K562 (cell line): ENCODE data around the gene OSBPL10. TPM values are rescaled to one million over a fixed set of nuclear protein-coding genes. Genes with fewer than 3 reads are reported as not detected.

Experiments used
- ATAC-seq: fragments of 200-7000 bp; cut with Tn5 transposase; 3 replicates; pipeline ENCODE4 v1.9.1; 2020; ENCODE audit warnings: moderate library complexity
- BruUV-seq: library from RNA; stranded (reverse); fragments of 400-500 nt; replicated peaks from 2 replicates; lab custom pipeline; 2021; lab: Mats Ljungman, UMichigan
- CTCF ChIA-PET: fragments of 300-600 bp; formaldehyde crosslinking; extraction: SDS; loops from one replicate; lab custom pipeline; 2021; ENCODE audit warnings: low intra/inter-chr PET ratio; lab: Yijun Ruan, JAX
- POLR2A ChIA-PET: fragments of 300-600, 350-650 bp; sonication (Branson Sonifier 250); formaldehyde crosslinking; extraction: SDS; loops from one replicate; lab custom pipeline; 2021; ENCODE audit warnings: antibody characterized with exemption, inconsistent platforms; lab: Yijun Ruan, JAX
- DNase-seq, 4 experiments: peaks; one replicate each; pipeline versions ENCODE4 v3.0.0 to v3.0.0-alpha.2; 2011 to 2018; ENCODE audit warnings: low spot score in 3 of 4, mixed read lengths in 3 of 4; ENCODE audit errors: extremely low read depth in 1 of 4
- FAIRE-seq: peaks from 2 replicates; lab custom pipeline; 2011; peaks lifted over from hg19 to GRCh38; lab: Jason Lieb, UNC
- H2AFZ ChIP-seq: 2 replicates; pipeline ENCODE4 v1.6.0; 2011; ENCODE audit warnings: low read depth, low read length, control low read depth, inconsistent platforms
- H3K27ac ChIP-seq: fragments of 200-600 bp; 3 replicates; pipeline ENCODE4 v1.8.0; 2011; ENCODE audit warnings: low read depth, mild to moderate bottlenecking, control low read depth, inconsistent platforms, low read length, moderate library complexity, mixed read lengths; ENCODE audit errors: extremely low read depth
- H3K27me3 ChIP-seq, 2 experiments: fragments of 300-600 bp in 1 of 2; 2 replicates in 1 of 2; 3 replicates in 1 of 2; pipeline versions ENCODE4 v1.6.0 to v1.8.0; 2011; ENCODE audit warnings: inconsistent platforms in 2 of 2, low read length in 2 of 2, mild to moderate bottlenecking in 1 of 2, mixed read lengths in 1 of 2, moderate library complexity in 1 of 2; ENCODE audit not compliant: control insufficient read depth in 2 of 2, insufficient read depth in 2 of 2
- H3K36me3 ChIP-seq: fragments of 300-600 bp; 3 replicates; pipeline ENCODE4 v1.8.0; 2011; ENCODE audit warnings: mild to moderate bottlenecking, low read length, inconsistent platforms; ENCODE audit not compliant: control insufficient read depth, insufficient read depth
- H3K4me1 ChIP-seq, 2 experiments: fragments of 200-600 bp in 1 of 2; replicated peaks in 1 of 2; 2 replicates in 1 of 2; 3 replicates in 1 of 2; pipeline versions ENCODE4 v1.5.1 to v1.8.0; 2011; ENCODE audit warnings: inconsistent platforms in 2 of 2, low read length in 2 of 2, mild to moderate bottlenecking in 1 of 2, mixed read lengths in 1 of 2, moderate library complexity in 1 of 2; ENCODE audit not compliant: control insufficient read depth in 2 of 2, insufficient read depth in 2 of 2
- H3K4me2 ChIP-seq: 2 replicates; pipeline ENCODE4 v1.6.1; 2011; ENCODE audit warnings: low read length, control low read depth, inconsistent platforms, mixed read lengths; ENCODE audit not compliant: insufficient read depth
- H3K4me3 ChIP-seq: fragments of 200-600 bp; sonication (generic), shearing (Covaris generic); 2 replicates; pipeline ENCODE4 v1.5.1; 2016; ENCODE audit warnings: control low read depth, inconsistent platforms
- H3K79me2 ChIP-seq: fragments of 200-600 bp; 3 replicates; pipeline ENCODE4 v1.8.0; 2011; ENCODE audit warnings: low read length, inconsistent platforms; ENCODE audit not compliant: control insufficient read depth, insufficient read depth
- H3K9ac ChIP-seq, 2 experiments: 2 replicates each; pipeline versions ENCODE4 v1.6.0 to v1.6.1; 2011; ENCODE audit warnings: low read depth in 2 of 2, low read length in 2 of 2, control low read depth in 1 of 2, inconsistent platforms in 1 of 2, mild to moderate bottlenecking in 1 of 2, mixed read lengths in 1 of 2; ENCODE audit not compliant: insufficient read depth in 1 of 2
- H3K9me1 ChIP-seq: one replicate; pipeline ENCODE4 v1.6.0; 2011; ENCODE audit warnings: inconsistent platforms, mild to moderate bottlenecking, low read length, moderate library complexity; ENCODE audit not compliant: control insufficient read depth, insufficient read depth
- H3K9me3 ChIP-seq: replicated peaks from 2 replicates; pipeline ENCODE4 v1.5.1; 2011; ENCODE audit warnings: low read depth, low read length, inconsistent platforms; ENCODE audit not compliant: control insufficient read depth, insufficient read depth
- H4K20me1 ChIP-seq: replicated peaks from 2 replicates; pipeline ENCODE4 v1.6.1; 2011; ENCODE audit warnings: low read length, inconsistent platforms, mixed read lengths; ENCODE audit not compliant: control insufficient read depth, insufficient read depth
- BRD4 ChIP-seq: fragments of 200-600 bp; sonication (generic); IDR thresholded peaks from 2 replicates; pipeline ENCODE4 v1.6.1; 2017; ENCODE audit warnings: inconsistent platforms
- HNRNPK ChIP-seq: fragments of 200-400 bp; formaldehyde crosslinking; IDR thresholded peaks from one replicate; pipeline ENCODE4 v1.6.1; 2018; ENCODE audit warnings: mild to moderate bottlenecking, low read depth, low read length; ENCODE audit not compliant: poor library complexity, severe bottlenecking
- KLF13 ChIP-seq: fragments of 450-650 bp; IDR thresholded peaks from 2 replicates; pipeline ENCODE4 v1.6.1; 2016; ENCODE audit warnings: missing genetic modification characterization, low read depth, mild to moderate bottlenecking, missing compliant biosample characterization, moderate library complexity, borderline replicate concordance
- NCOA1 ChIP-seq: fragments of 450-650 bp; IDR thresholded peaks from 2 replicates; pipeline ENCODE4 v1.6.1; 2016; ENCODE audit warnings: low read depth
- NUFIP1 ChIP-seq: fragments of 450-650 bp; IDR thresholded peaks from 2 replicates; pipeline ENCODE4 v1.6.1; 2018; ENCODE audit not compliant: partially characterized antibody
- PHF8 ChIP-seq: fragments of 200-600 bp; sonication (generic); IDR thresholded peaks from 2 replicates; pipeline ENCODE4 v1.6.1; 2012; ENCODE audit warnings: mixed run types, mild to moderate bottlenecking, inconsistent platforms, low read length, moderate library complexity, borderline replicate concordance
- POLR2A ChIP-seq: fragments of 450-650 bp; conservative IDR thresholded peaks from 2 replicates; pipeline ENCODE4 v1.6.1; 2016
- STAG1 ChIP-seq: sonication (generic); formaldehyde crosslinking; IDR thresholded peaks from 2 replicates; pipeline ENCODE4 v1.5.0; 2020; ENCODE audit warnings: missing genetic modification reagents, borderline replicate concordance
- TCFL5 ChIP-seq: fragments of 250-450 bp; sonication (Bioruptor Pico); conservative IDR thresholded peaks from 2 replicates; pipeline ENCODE4 v1.6.1; 2021; ENCODE audit warnings: mild to moderate bottlenecking, moderate library complexity, matching md5 sums
- ZFPM2 ChIP-seq: fragments of 250-450 bp; sonication (Bioruptor Pico); IDR thresholded peaks from 2 replicates; pipeline ENCODE4 v1.5.1; 2022; ENCODE audit warnings: mild to moderate bottlenecking
- ZNF41 ChIP-seq: fragments of 250-450 bp; sonication (Bioruptor Pico); conservative IDR thresholded peaks from 2 replicates; pipeline ENCODE4 v1.4.0; 2020; ENCODE audit warnings: mild to moderate bottlenecking
- ZNF639 ChIP-seq, 2 experiments: fragments of 200-800 bp in 1 of 2; sonication (Bioruptor generic) in 1 of 2; sonication (generic) in 1 of 2; formaldehyde crosslinking in 1 of 2; IDR thresholded peaks in 1 of 2; conservative IDR thresholded peaks in 1 of 2; 2 replicates each; pipeline versions ENCODE4 v1.5.0 to v1.6.1; 2016 to 2020; ENCODE audit warnings: missing compliant biosample characterization in 1 of 2, missing genetic modification characterization in 1 of 2, missing genetic modification reagents in 1 of 2
- in situ Hi-C: fragments of 300-500 bp; cut with MboI; formaldehyde crosslinking; loops from 4 replicates; pipeline ENCODE4 v1.15.0; 2018; ENCODE audit warnings: inconsistent platforms, mixed read lengths
- intact Hi-C: fragments of 100-400 bp; cut with micrococcal nuclease; formaldehyde crosslinking; loops from 2 replicates; pipeline ENCODE4 v1.14.2; 2022
- polyA plus RNA-seq, 8 experiments: library from polyadenylated mRNA; depleted of rRNA in 4 of 8; stranded (reverse) in 5 of 8; unstranded in 3 of 8; fragments of >200 nt; fragmentation: Nextera tagmentation in 2 of 8; fragmentation: Illumina TruSeq in 1 of 8; extraction: Ambion mirVana in 2 of 8; extraction: Trizol in 1 of 8; gene quantifications; 2 replicates each; pipeline versions ENCODE4 v1.2.1 to v1.2.3, GENCODE V29; 2011 to 2014; ENCODE audit warnings: inconsistent platforms in 1 of 8, missing spikeins in 1 of 8
- total RNA-seq, 7 experiments: library from RNA; depleted of rRNA in 6 of 7; stranded (reverse); fragments of >200 nt in 6 of 7; fragmentation: Illumina TruSeq in 2 of 7; extraction: Trizol in 2 of 7; gene quantifications; 2 replicates each; pipeline versions ENCODE4 v1.2.1 to v1.2.3, GENCODE V29; 2011 to 2021; ENCODE audit warnings: low replicate concordance in 1 of 7
- TF ChIP-seq, protein P1 (sequence below): fragments of 250-450 bp; sonication (Bioruptor Pico); IDR thresholded peaks from 2 replicates; pipeline ENCODE4 v1.4.0; 2020; ENCODE audit warnings: mild to moderate bottlenecking
- TF ChIP-seq, protein P2 (sequence below): fragments of 250-450 bp; sonication (Bioruptor Pico); IDR thresholded peaks from 2 replicates; pipeline ENCODE4 v1.5.0; 2021; ENCODE audit warnings: mild to moderate bottlenecking, borderline replicate concordance

Gene OSBPL10
- total and polyA plus RNA-seq, 9 of the 15 experiments (the other 6 are each of a cell fraction or from before 2014, with no cell fraction given): 0.03 to 0.19 (median 0.14) TPM; not detected in 2

GRCh38 chr3:31696815-31697548, 284.1 kb downstream of the OSBPL10 start (continued):
- TF ChIP-seq STAG1 (CRISPR knock-in tag): no peak
- TF ChIP-seq ZNF41: no peak

- DNase-seq (no peak), ATAC-seq (no peak), FAIRE-seq (no peak)
- no peaks in the 10 kb centered on the region for H3K9me1 ChIP-seq
- in situ Hi-C loops (no loop called here), intact Hi-C loops (loop anchor here (5.0 to 10.0 kb wide), 3 partner anchors 164 to 921 kb away; partner anchors contain the start of gene STT3B)
- H3K4me2 ChIP-seq: no peak overlapping the region
- BruUV-seq: no TSS peak
- H3K4me1 ChIP-seq: no peaks in the 10 kb centered on the region
- POLR2A ChIA-PET: no interaction called here
- no peak overlapping the region for H3K4me3 ChIP-seq
- H3K36me3 ChIP-seq: no peaks in the 10 kb centered on the region
- no peak overlapping the region for H3K9ac ChIP-seq
- no peak overlapping the region for H3K27ac ChIP-seq
- no peak overlapping the region for H2AFZ ChIP-seq
- no peaks in the 10 kb centered on the region for H3K79me2 ChIP-seq
- H4K20me1 ChIP-seq: no peaks in the 10 kb centered on the region
- no peaks in the 10 kb centered on the region; a peak in 1 of 5 replicates for H3K27me3 ChIP-seq
- CTCF ChIA-PET: no interaction called here
- H3K9me3 ChIP-seq: no peaks in the 10 kb centered on the region
- TF ChIP-seq PHF8 (no peak), ZFPM2 (CRISPR knock-in tag) (no peak), NUFIP1 (no peak), NCOA1 (no peak), BRD4 (no peak), POLR2A (no peak), HNRNPK (no peak), TCFL5 (CRISPR knock-in tag) (no peak), ZNF639 (CRISPR knock-in tag; conservative IDR thresholded peaks at IDR 0.05 in 1 of 2, IDR thresholded peaks at IDR 0.05 in 1 of 2) (no peak), KLF13 (tag) (no peak)
- TF ChIP-seq, protein P1, sequence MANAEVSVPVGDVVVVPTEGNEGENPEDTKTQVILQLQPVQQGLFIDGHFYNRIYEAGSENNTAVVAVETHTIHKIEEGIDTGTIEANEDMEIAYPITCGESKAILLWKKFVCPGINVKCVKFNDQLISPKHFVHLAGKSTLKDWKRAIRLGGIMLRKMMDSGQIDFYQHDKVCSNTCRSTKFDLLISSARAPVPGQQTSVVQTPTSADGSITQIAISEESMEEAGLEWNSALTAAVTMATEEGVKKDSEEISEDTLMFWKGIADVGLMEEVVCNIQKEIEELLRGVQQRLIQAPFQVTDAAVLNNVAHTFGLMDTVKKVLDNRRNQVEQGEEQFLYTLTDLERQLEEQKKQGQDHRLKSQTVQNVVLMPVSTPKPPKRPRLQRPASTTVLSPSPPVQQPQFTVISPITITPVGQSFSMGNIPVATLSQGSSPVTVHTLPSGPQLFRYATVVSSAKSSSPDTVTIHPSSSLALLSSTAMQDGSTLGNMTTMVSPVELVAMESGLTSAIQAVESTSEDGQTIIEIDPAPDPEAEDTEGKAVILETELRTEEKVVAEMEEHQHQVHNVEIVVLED (CRISPR knock-in tag): no peak
- TF ChIP-seq, protein P2, sequence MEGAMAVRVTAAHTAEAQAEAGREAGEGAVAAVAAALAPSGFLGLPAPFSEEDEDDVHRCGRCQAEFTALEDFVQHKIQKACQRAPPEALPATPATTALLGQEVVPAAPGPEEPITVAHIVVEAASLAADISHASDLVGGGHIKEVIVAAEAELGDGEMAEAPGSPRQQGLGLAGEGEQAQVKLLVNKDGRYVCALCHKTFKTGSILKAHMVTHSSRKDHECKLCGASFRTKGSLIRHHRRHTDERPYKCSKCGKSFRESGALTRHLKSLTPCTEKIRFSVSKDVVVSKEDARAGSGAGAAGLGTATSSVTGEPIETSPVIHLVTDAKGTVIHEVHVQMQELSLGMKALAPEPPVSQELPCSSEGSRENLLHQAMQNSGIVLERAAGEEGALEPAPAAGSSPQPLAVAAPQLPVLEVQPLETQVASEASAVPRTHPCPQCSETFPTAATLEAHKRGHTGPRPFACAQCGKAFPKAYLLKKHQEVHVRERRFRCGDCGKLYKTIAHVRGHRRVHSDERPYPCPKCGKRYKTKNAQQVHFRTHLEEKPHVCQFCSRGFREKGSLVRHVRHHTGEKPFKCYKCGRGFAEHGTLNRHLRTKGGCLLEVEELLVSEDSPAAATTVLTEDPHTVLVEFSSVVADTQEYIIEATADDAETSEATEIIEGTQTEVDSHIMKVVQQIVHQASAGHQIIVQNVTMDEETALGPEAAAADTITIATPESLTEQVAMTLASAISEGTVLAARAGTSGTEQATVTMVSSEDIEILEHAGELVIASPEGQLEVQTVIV (CRISPR knock-in tag): no peak
Measured at GRCh38 chr3:31696009-31696297, 285.1 kb downstream of the OSBPL10 start.
